CD4-positive, alpha-beta T cell treated with Interleukin-10 for 1 hour (primary cell): ENCODE measurements around the gene CD164L2.

Experiments used
- DNase-seq: peaks from one replicate; pipeline ENCODE4 v3.0.0-alpha.2; 2020

The CD164L2 gene

GRCh38 chr1:27361044-27361402, 22.1 kb downstream of the CD164L2 start:
- DNase-seq, result no peak

- DNase-seq, result peak; percentile 65
Observed at GRCh38 chr1:27360159-27361043, 22.7 kb downstream of the CD164L2 start.

GRCh38 chr1:27359822-27360158, 23.3 kb downstream of the CD164L2 start:
- no peak for DNase-seq

- DNase-seq, result no peak
Observed at GRCh38 chr1:27358928-27359313, 24.2 kb downstream of the CD164L2 start.

GRCh38 chr1:27358038-27358927, 24.9 kb downstream of the CD164L2 start:
- DNase-seq, result no peak

GRCh38 chr1:27357281-27358037, 25.7 kb downstream of the CD164L2 start:
- DNase-seq, result peak; percentile 86

- DNase-seq, result peak; percentile 61
Observed at GRCh38 chr1:27356619-27357280, 26.4 kb downstream of the CD164L2 start.

GRCh38 chr1:27356277-27356618, 26.9 kb downstream of the CD164L2 start:
- DNase-seq, result no peak

GRCh38 chr1:27355683-27356082, 27.4 kb downstream of the CD164L2 start:
- DNase-seq, result no peak

GRCh38 chr1:27353629-27354028, 29.5 kb downstream of the CD164L2 start:
- DNase-seq, result no peak

GRCh38 chr1:27353166-27353565, 30.0 kb downstream of the CD164L2 start:
- DNase-seq, result no peak

- no peak for DNase-seq
Observed at GRCh38 chr1:27351541-27352107, 31.5 kb downstream of the CD164L2 start.

GRCh38 chr1:27350663-27351540, 32.2 kb downstream of the CD164L2 start:
- DNase-seq, result no peak

GRCh38 chr1:27349784-27350662, 33.1 kb downstream of the CD164L2 start:
- peak; percentile 19 for DNase-seq

- peak; percentile 48 for DNase-seq
Observed at GRCh38 chr1:27348861-27349783, 34.0 kb downstream of the CD164L2 start.

GRCh38 chr1:27346991-27347624, 36.0 kb downstream of the CD164L2 start:
- no peak for DNase-seq

- no peak for DNase-seq
Observed at GRCh38 chr1:27346357-27346756, 36.8 kb downstream of the CD164L2 start.

- no peak for DNase-seq
Observed at GRCh38 chr1:27345272-27345671, 37.9 kb downstream of the CD164L2 start.

- no peak for DNase-seq
Observed at GRCh38 chr1:27343639-27344025, 39.5 kb downstream of the CD164L2 start.
